GM23248 (cell line): ENCODE data around the gene CPLX1.

ENCODE experiments used
- EZH2 ChIP-seq: fragments of 200-600 bp; sonication (generic); IDR thresholded peaks from 2 replicates; pipeline ENCODE4 v1.6.1; 2018; ENCODE audit warnings: antibody characterized with exemption, mild to moderate bottlenecking; ENCODE audit not compliant: insufficient read depth, poor library complexity, severe bottlenecking
- EZH2phosphoT487 ChIP-seq: fragments of 200-600 bp; sonication (generic); IDR thresholded peaks from 2 replicates; pipeline ENCODE4 v1.6.1; 2018; ENCODE audit warnings: antibody characterized with exemption, moderate library complexity, mild to moderate bottlenecking, low read depth; ENCODE audit not compliant: insufficient read depth

- no peak for TF ChIP-seq EZH2phosphoT487
- TF ChIP-seq EZH2 = no peak
These were observed 10.3 kb downstream of the CPLX1 start for GRCh38 chr4:815464-816146.
